Activated B cell treated with CpG ODN at 0.5 μM for 24 hours (primary cell): ENCODE data around the gene CDKN2AIPNL. TPM values are rescaled to one million over a fixed set of nuclear protein-coding genes. Genes with fewer than 3 reads are reported as not detected.

ENCODE experiments used
- ATAC-seq: fragments of 200-7000 bp; cut with Tn5 transposase; one replicate; pipeline ENCODE4 v1.10.0; 2021; ENCODE audit warnings: low read depth, mild to moderate bottlenecking, moderate library complexity
- CTCF ChIA-PET: fragments of 350-600 bp; sonication (Branson Sonifier 250); formaldehyde crosslinking; loops from one replicate; lab custom pipeline; 2021; ENCODE audit warnings: antibody characterized with exemption; lab: Charles Lee
- POLR2A ChIA-PET: fragments of 350-600 bp; sonication (Branson Sonifier 250); formaldehyde crosslinking; loops from one replicate; lab custom pipeline; 2021; ENCODE audit warnings: antibody characterized with exemption; lab: Charles Lee
- DNase-seq: peaks from one replicate; pipeline ENCODE4 v3.0.0; 2022
- H3K27ac Mint-ChIP-seq: one replicate; pipeline ENCODE4 v1.8.0; 2020; ENCODE audit warnings: mixed read lengths
- H3K27me3 Mint-ChIP-seq: one replicate; pipeline ENCODE4 v1.8.0; 2021; ENCODE audit warnings: mixed read lengths
- H3K36me3 Mint-ChIP-seq: one replicate; pipeline ENCODE4 v1.8.0; 2021; ENCODE audit warnings: low read depth, mixed read lengths
- H3K4me1 Mint-ChIP-seq: one replicate; pipeline ENCODE4 v1.8.0; 2021; ENCODE audit warnings: mixed read lengths
- H3K4me3 Mint-ChIP-seq: one replicate; pipeline ENCODE4 v1.8.0; 2020; ENCODE audit warnings: mild to moderate bottlenecking, mixed read lengths
- H3K9me3 Mint-ChIP-seq: one replicate; pipeline ENCODE4 v1.8.0; 2020; ENCODE audit warnings: mixed read lengths
- CTCF ChIP-seq: fragments of 200-600 bp; IDR thresholded peaks from one replicate; pipeline ENCODE4 v1.8.0; 2022; ENCODE audit warnings: antibody characterized with exemption, mild to moderate bottlenecking
- intact Hi-C: fragments of 100-400 bp; cut with micrococcal nuclease; formaldehyde crosslinking; loops from one replicate; pipeline ENCODE4 v1.15.1; 2024
- total RNA-seq: library from RNA; stranded (reverse); gene quantifications from 2 replicates; pipeline ENCODE4 v1.2.3, GENCODE V29; 2022

Gene CDKN2AIPNL
- total RNA-seq, 1 donor from 2014 or later: 21.6 TPM

GRCh38 chr5:134403951-134404350 is 7.7 kb downstream of the CDKN2AIPNL start:
- POLR2A ChIA-PET: interaction anchor here (1.4 kb wide), 1 partner anchor 122 kb away, joined by 3 read pairs; no protein-coding TSS in a partner anchor
- Mint-ChIP-seq H3K36me3 (peaks cover 42% of the 10 kb centered on the region), H3K9me3 (no peaks in the 10 kb centered on the region), H3K4me1 (no peaks in the 10 kb centered on the region), H3K4me3 (no peak overlapping the region), H3K27me3 (no peaks in the 10 kb centered on the region), H3K27ac (no peak overlapping the region)
- CTCF ChIA-PET: no interaction called here
- intact Hi-C loops: no loop called here
- no peak for TF ChIP-seq CTCF
- DNase-seq: no peak
- ATAC-seq: no peak

- H3K4me3 Mint-ChIP-seq: no peak overlapping the region
- CTCF ChIA-PET: no interaction called here
- POLR2A ChIA-PET: no interaction called here
These were observed 13.0 kb downstream of the CDKN2AIPNL start for GRCh38 chr5:134398609-134399155.

GRCh38 chr5:134397196-134397595 is 14.5 kb downstream of the CDKN2AIPNL start:
- ChIA-PET POLR2A (interaction anchor here (0.5 kb wide), 1 partner anchor 215 kb away, joined by 4 read pairs; no protein-coding TSS in a partner anchor), CTCF (interaction anchor here (1.6 kb wide), 1 partner anchor 181 kb away, joined by 5 read pairs; no protein-coding TSS in a partner anchor)
- peaks cover 67% of the 10 kb centered on the region for H3K36me3 Mint-ChIP-seq
- no peak overlapping the region for H3K4me3 Mint-ChIP-seq
- no peak overlapping the region for H3K27ac Mint-ChIP-seq
- ATAC-seq (no peak), DNase-seq (no peak)
- TF ChIP-seq CTCF: no peak
- H3K9me3 Mint-ChIP-seq: no peaks in the 10 kb centered on the region
- no peaks in the 10 kb centered on the region for H3K4me1 Mint-ChIP-seq
- intact Hi-C loops: no loop called here
- H3K27me3 Mint-ChIP-seq: no peaks in the 10 kb centered on the region

More at GRCh38 chr5:134398609-134399155, 13.0 kb downstream of the CDKN2AIPNL start:
- peaks cover 60% of the 10 kb centered on the region for H3K36me3 Mint-ChIP-seq
- no peaks in the 10 kb centered on the region for H3K9me3 Mint-ChIP-seq
- intact Hi-C loops: no loop called here
- H3K4me1 Mint-ChIP-seq: no peaks in the 10 kb centered on the region
- TF ChIP-seq CTCF: no peak
- no peak overlapping the region for H3K27ac Mint-ChIP-seq
- DNase-seq (no peak), ATAC-seq (no peak)
- H3K27me3 Mint-ChIP-seq: no peaks in the 10 kb centered on the region

- intact Hi-C loops: no loop called here
- H3K4me1 Mint-ChIP-seq: no peaks in the 10 kb centered on the region
- H3K36me3 Mint-ChIP-seq: peaks cover 69% of the 10 kb centered on the region
- POLR2A ChIA-PET: no interaction called here
- DNase-seq: no peak
- H3K27ac Mint-ChIP-seq: no peak overlapping the region
- no peaks in the 10 kb centered on the region for H3K9me3 Mint-ChIP-seq
- H3K27me3 Mint-ChIP-seq: no peaks in the 10 kb centered on the region
- CTCF ChIA-PET: interaction anchor here (1.6 kb wide), 1 partner anchor 182 kb away, joined by 5 read pairs; no protein-coding TSS in a partner anchor
- ATAC-seq: no peak
- H3K4me3 Mint-ChIP-seq: no peak overlapping the region
- TF ChIP-seq CTCF: no peak
These were observed 15.4 kb downstream of the CDKN2AIPNL start for GRCh38 chr5:134396274-134396673.

- Mint-ChIP-seq H3K9me3 (no peaks in the 10 kb centered on the region), H3K36me3 (peaks cover 79% of the 10 kb centered on the region), H3K27ac (no peak overlapping the region), H3K4me1 (no peaks in the 10 kb centered on the region), H3K4me3 (no peak overlapping the region), H3K27me3 (no peaks in the 10 kb centered on the region)
- ChIA-PET POLR2A (interaction anchor here (0.6 kb wide), 1 partner anchor 130 kb away, joined by 4 read pairs; no protein-coding TSS in a partner anchor), CTCF (interaction anchor here (0.9 kb wide), 1 partner anchor 17 kb away, joined by 3 read pairs; the partner anchor contains the start of gene CDKN2AIPNL)
- TF ChIP-seq CTCF: no peak
- intact Hi-C loops: no loop called here
- ATAC-seq (no peak), DNase-seq (no peak)
These were observed 16.7 kb downstream of the CDKN2AIPNL start for GRCh38 chr5:134394932-134395331.
